GM18508 (cell line): ENCODE results near the gene CTSS.
"Not testable (repeated sequence)": the region's sequence is repeated elsewhere in the genome, so short reads cannot be mapped to it uniquely, and the experiment has no call there.

ENCODE experiments used
- ATAC-seq: cut with Tn5 transposase; IDR thresholded peaks from one replicate; pipeline ENCODE4 v1.9.1; 2021; ENCODE audit warnings: moderate number of reproducible peaks; ENCODE audit not compliant: insufficient read depth, unreplicated experiment

CTSS gene

DNA sequence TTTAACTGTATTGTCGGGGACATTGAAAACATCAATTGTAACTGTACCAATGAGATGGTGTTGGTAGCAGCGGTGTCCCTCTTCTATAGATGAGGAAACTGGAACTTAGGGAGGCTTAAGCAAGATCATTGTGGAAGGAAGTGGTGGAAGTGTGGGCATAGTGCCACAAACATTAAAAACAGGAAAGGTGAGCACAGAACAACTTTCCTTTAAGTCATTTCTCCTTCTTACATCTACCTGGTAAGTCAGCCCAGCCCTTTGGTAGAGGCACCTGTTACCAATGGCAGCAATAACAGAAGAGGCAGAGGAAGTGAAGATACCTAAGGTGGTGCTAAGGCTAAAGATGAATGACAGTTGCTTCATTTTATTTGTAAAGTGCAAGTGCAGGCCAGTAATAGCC, 12.0 kb upstream of the CTSS start:
- no peak for ATAC-seq

DNA sequence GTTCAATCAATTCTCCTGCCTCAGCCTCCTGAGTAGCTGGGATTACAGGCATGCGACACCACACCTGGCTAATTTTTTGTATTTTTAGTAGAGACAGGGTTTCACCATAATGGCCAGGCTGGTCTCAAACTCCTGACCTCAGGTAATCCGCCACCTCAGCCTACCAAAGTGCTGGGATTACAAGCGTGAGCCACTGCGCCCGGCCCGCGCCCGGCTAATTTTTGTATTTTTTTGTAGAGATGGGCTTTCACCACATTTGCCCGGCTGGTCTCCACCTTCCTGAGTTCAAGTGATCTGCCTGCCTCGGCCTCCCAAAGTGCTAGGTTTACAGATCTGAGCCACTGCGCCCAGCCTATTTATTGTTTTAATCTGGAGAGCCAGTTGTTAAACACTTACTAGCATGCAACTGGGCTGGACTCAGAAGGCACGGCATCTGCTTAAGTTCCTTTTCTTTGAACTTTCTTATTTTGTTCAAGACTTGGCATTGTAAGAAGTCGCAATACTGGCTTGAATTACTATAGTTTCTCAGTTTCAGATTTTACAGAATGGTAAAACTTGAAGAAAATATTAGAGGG, 10.4 kb upstream of the CTSS start:
- ATAC-seq = not testable (repeated sequence)

DNA sequence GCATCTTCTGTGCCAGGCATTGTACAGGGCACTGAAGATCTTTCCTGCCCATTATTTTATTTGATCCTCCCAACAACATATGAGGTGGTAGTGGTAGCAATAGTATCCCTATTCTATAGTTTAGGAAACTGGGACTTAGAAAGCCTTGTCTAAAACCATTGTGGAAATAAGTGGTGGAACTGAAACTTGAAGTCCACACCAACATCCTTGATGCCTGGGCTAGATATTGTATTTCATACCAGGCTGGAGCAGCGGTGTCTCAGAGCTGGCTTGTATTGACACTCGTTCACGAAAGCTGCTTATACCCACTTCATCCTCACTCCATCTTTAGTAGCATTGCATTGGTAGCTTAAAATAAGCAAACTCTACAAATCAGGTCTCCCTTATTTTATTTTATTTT, 9.7 kb upstream of the CTSS start:
- ATAC-seq = no peak

GRCh38 chr1:150772326-150772725, 6.7 kb upstream of the CTSS start:
- no peak for ATAC-seq

DNA sequence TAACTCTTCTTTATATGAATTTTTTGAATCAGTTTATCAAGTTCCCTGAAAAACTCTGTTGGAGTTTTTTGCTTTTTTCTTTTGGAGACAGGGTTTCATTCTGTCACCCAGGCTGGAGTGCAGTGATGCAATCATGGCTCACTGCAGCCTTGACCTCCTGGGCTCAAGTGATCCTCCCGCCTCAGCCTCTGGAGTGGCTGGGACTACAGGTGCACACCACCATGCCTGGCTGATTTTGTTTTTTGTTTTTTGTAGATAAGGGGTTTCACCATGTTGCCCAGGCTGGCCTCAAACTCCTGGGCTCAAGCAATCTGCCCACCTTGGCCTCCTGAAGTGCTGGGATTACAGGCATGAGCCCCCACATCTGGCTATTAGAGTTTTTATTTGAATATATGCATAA, 2.1 kb upstream of the CTSS start:
- ATAC-seq = not testable (repeated sequence)

DNA sequence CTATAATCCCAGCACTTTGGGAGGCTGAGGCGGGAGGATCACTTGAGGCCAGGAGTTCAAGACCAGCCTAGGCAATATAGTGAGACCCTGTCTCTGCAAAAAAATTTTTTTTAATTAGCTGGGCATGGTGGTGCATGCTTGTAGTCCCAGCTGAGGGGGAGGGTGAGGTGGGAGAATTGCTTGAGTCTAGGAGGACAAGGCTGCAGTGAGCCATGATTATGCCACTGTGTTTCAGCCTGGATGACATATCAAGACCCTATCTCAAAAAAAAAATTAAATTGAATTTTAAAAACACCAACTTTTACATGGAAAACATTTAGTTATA, 361 bp upstream of the CTSS start:
- not testable (repeated sequence) for ATAC-seq

DNA sequence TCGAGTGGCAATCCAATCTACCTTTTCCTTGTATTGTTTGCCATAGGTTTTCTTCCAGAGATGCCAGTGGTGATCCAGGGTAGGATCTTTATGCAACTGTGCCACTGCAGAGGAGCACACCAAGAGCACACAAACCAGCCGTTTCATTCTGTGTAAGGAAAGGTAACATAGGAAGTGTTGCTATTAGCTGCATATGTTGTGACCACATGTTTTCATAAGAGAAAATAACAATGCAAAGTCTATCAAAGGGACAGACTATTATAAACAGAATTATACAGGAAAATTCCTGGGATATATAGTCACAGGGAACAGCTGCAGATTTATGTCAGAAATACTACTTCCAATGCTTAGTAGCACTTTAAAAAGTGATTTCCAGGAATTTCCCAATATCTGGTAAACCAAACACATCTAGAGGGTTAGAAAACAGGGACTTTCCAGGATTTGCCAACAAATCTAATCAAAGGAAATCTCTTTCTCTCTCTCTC, 919 bp downstream of the CTSS start:
- ATAC-seq = no peak

DNA sequence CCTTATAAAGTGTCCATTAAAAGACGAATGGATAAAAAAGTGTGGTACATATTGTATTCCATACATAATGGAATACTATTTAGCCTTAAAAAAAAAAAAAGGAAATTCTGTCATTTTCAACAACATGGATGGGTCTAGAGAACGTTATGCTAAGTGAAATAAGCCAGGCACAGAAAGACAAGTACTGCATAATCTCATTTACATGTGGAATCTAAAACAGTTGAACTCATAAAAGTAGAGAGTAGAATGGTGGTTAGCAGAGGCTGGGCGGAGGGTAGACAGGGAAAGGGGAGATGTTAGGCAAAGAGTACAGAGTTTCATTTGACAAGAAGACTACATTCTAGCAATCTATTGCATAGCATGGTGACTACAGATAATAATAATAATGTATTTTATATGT, 2.6 kb downstream of the CTSS start:
- no peak for ATAC-seq

DNA sequence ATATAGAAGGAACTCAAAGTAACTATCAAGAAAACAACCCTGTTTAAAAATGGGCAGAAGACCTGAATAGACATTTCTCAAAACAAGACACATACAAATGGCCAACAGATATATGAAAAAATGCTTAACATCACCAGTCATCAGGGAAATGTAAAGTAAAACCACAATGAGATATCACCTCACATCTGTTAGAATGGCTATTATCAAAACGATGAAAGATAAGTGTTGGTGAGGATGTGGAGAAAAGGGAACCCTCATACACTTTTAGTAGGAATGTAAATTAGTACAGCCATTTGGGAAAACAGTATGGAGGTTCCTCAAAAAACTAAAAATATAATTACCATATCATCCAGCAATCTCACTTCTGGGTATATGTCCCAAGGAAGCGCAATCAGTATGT, 3.0 kb downstream of the CTSS start:
- no peak for ATAC-seq

DNA sequence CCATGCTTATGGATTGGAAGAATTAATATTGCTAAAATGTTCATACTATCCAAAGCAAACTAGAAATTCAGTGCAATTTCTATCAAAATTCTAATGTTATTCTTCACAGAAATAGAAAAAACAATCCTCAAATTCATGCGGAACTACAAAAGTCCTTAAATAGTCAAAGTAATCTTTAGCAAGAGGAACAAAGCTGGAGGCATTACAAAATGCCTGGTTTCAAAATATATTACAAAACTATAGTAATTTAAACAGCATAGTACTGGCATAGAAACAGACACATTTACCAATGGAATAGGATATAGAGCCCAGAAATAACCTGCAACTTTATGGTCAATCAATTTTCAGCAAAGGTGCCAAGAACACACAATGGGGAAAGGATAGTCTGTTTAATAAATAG, 3.8 kb downstream of the CTSS start:
- no peak for ATAC-seq

DNA sequence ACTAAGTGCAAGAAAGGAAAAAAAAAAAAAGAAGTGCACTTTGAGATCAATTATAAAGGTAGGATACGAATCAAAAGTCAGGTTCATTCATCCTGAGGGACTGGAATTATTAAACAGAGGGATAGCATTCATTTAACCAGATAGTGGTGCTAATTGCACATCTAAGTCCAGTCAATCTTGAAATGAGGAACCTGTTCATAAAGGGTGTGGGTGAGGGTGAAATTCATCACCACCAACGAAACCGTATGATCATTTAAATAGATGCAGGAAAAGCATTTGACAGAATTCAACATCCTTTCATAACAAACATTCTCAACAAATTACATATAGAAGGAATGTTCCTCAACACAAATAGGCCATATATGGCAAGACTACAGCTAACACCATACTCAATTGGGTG, 5.6 kb downstream of the CTSS start:
- no peak for ATAC-seq

- no peak for ATAC-seq
Observed at GRCh38 chr1:150753416-150753815, 12.2 kb downstream of the CTSS start.

GRCh38 chr1:150751443-150751842, 14.1 kb downstream of the CTSS start:
- ATAC-seq = no peak

DNA sequence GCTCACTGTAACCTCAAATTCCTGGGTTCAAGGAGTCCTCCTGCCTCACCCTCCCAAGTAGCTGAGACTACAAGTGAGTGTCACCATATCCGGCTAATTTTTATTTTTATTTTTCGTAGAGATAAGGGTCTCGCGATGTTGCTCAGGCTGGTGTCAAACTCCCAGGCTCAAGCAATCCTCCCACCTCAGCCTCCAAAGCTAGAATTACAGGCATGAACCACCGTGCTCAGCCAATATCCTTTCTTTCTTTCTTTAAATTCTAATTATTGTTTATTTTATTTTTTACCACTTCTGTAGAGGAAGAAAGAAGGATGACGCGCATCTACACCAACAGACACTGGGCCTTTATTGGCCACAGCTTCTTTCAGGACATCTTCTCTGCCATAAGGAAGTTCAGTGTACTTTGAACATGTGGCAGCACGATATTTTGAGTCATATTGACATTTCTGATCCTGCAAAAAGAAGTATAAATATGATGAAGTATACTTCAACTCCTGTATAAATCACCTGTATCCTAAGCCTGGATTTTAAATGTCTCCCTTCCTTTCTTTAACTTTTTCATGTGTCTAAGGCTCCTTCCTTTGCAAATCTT, 15.8 kb downstream of the CTSS start:
- no peak for ATAC-seq

GRCh38 chr1:150748878-150749719, 16.5 kb downstream of the CTSS start:
- no peak for ATAC-seq

GRCh38 chr1:150730130-150730721, 35.4 kb downstream of the CTSS start:
- no peak for ATAC-seq

GRCh38 chr1:150724336-150724735, 41.2 kb downstream of the CTSS start:
- no peak for ATAC-seq

GRCh38 chr1:150720703-150721102, 44.9 kb downstream of the CTSS start, which contains the start of gene HORMAD1:
HORMAD1 (minus strand) TSS chr1:150720895; CDS start chr1:150719505, 1,390 bp downstream.
- no peak for ATAC-seq

DNA sequence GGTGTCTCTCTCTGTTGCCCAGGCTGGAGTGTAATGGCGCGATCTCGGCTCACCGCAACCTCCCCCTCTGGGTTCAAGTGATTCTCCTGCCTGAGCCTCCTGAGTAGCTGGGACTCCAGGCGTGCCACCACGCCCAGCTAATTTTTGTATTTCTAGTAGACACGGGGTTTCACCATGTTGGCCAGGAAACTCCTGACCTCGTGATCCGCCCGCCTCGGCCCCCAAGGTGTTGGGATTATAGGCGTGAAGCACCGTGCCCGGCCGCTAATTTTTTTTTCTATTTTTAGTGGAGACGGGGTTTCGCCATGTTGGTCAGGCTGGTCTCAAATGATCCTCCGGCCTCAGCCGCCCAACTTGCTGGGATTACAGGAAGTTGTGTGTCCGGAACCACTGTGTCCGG, 45.5 kb downstream of the CTSS start:
- ATAC-seq = no peak

DNA sequence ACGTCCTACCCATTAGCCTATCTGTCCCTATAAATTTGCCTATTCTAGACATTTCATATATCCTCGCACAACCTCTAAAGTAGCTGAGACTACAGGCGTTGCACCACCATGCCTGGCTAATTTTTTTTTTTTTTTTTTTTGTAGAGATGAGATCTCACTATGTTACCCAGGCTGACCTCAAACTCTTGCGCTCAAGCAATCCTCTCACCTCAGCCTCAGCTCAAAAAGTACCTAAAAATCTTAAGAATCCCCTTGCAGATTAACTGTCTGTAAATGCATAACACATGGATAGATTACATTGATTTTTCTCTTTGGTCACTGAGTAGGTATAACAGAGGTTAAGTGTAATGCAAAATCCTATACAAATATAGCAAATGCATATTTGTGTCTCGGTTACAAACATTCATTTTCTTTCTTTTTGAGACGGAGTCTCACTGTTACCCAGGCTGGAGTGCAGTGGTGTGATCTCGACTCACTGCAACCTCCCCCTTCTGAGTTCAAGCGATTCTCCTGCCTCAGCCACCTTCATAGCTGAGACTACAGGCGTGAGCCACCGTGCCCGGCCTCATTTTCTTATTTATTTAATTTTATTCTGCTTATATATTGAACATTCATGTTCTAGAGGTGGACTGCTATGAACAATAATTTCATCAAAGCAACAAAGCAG, 47.2 kb downstream of the CTSS start:
- no peak for ATAC-seq

DNA sequence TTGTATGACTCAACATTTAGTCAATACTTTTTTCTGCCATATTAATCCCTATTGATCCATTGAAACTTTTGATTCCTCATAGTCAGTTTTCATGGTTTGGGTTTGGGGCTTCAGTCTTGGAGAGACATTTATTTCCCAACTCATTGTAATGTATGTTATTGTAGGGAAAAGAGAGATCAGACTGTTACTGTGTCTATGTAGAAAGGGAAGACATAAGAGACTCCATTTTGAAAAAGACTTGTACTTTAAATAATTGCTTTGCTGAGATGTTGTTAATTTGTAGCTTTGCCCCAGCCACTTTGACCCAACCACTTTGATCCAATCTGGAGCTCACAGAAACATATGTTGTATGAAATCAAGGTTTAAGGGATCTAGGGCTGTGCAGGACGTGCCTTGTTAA, 56.5 kb downstream of the CTSS start:
- ATAC-seq = not testable (repeated sequence)
